Measurements from ENCODE around the gene VAV3. TPM values are rescaled to one million over a fixed set of nuclear protein-coding genes. Genes with fewer than 3 reads are reported as not detected.
"Not testable (repeated sequence)": the region's sequence is repeated elsewhere in the genome, so short reads cannot be mapped to it uniquely, and the experiment has no call there.

Gene VAV3
- total RNA-seq, 1 donor from 2014 or later = 0.12 TPM

- Mint-ChIP-seq H3K4me3 (ENCODE audit: unreplicated experiment) (no peak overlapping the region), H3K36me3 (ENCODE audit: low read depth) (no peaks in the 10 kb centered on the region), H3K9me3 (ENCODE audit: low read depth) (no peaks in the 10 kb centered on the region), H3K4me1 (ENCODE audit: low read depth) (peaks cover 3% of the 10 kb centered on the region), H3K27ac (ENCODE audit: unreplicated experiment) (no peak overlapping the region), H3K27me3 (ENCODE audit: low read depth) (peaks cover 6% of the 10 kb centered on the region)
- DNase-seq (ENCODE audit: low spot score) = no peak
- no peak for TF ChIP-seq CTCF (IDR thresholded peaks at IDR 0.05)
Measured at GRCh38 chr1:107740579-107740978, 224.4 kb downstream of the VAV3 start.

- Mint-ChIP-seq H3K36me3 (ENCODE audit: low read depth) (no peaks in the 10 kb centered on the region), H3K4me3 (ENCODE audit: unreplicated experiment) (no peak overlapping the region)
- TF ChIP-seq CTCF (IDR thresholded peaks at IDR 0.05) = no peak
Measured at GRCh38 chr1:107739651-107740050, 225.3 kb downstream of the VAV3 start.

GRCh38 chr1:107739201-107739600 lies 225.8 kb downstream of the VAV3 start:
- TF ChIP-seq CTCF (IDR thresholded peaks at IDR 0.05) = no peak
- H3K4me3 Mint-ChIP-seq (ENCODE audit: unreplicated experiment) = no peak overlapping the region

More at GRCh38 chr1:107739651-107740050, 225.3 kb downstream of the VAV3 start:
- Mint-ChIP-seq H3K4me1 (ENCODE audit: low read depth) (peaks cover 3% of the 10 kb centered on the region), H3K9me3 (ENCODE audit: low read depth) (peaks cover 2% of the 10 kb centered on the region), H3K27me3 (ENCODE audit: low read depth) (peaks cover 13% of the 10 kb centered on the region), H3K27ac (ENCODE audit: unreplicated experiment) (no peak overlapping the region)
- no peak for DNase-seq (ENCODE audit: low spot score)

GRCh38 chr1:107733401-107733800 lies 231.6 kb downstream of the VAV3 start:
- not testable (repeated sequence) for H3K9me3 Mint-ChIP-seq (ENCODE audit: low read depth); H3K4me3 Mint-ChIP-seq (ENCODE audit: unreplicated experiment); H3K36me3 Mint-ChIP-seq (ENCODE audit: low read depth); DNase-seq (ENCODE audit: low spot score); H3K27ac Mint-ChIP-seq (ENCODE audit: unreplicated experiment); H3K4me1 Mint-ChIP-seq (ENCODE audit: low read depth)
- H3K27me3 Mint-ChIP-seq (ENCODE audit: low read depth) = peaks cover 17% of the 10 kb centered on the region

More at GRCh38 chr1:107739201-107739600, 225.8 kb downstream of the VAV3 start:
- DNase-seq (ENCODE audit: low spot score) = no peak
- Mint-ChIP-seq H3K27ac (ENCODE audit: unreplicated experiment) (no peak overlapping the region), H3K36me3 (ENCODE audit: low read depth) (no peaks in the 10 kb centered on the region), H3K27me3 (ENCODE audit: low read depth) (peaks cover 15% of the 10 kb centered on the region), H3K4me1 (ENCODE audit: low read depth) (peaks cover 3% of the 10 kb centered on the region), H3K9me3 (ENCODE audit: low read depth) (peaks cover 5% of the 10 kb centered on the region)

- DNase-seq (ENCODE audit: low spot score) = no peak
- Mint-ChIP-seq H3K4me3 (ENCODE audit: unreplicated experiment) (no peak overlapping the region), H3K27ac (ENCODE audit: unreplicated experiment) (no peak overlapping the region), H3K9me3 (ENCODE audit: low read depth) (no peaks in the 10 kb centered on the region), H3K4me1 (ENCODE audit: low read depth) (no peaks in the 10 kb centered on the region), H3K27me3 (ENCODE audit: low read depth) (peaks cover 2% of the 10 kb centered on the region), H3K36me3 (ENCODE audit: low read depth) (no peaks in the 10 kb centered on the region)
- TF ChIP-seq CTCF (IDR thresholded peaks at IDR 0.05) = no peak
Measured at GRCh38 chr1:107727866-107728265, 237.1 kb downstream of the VAV3 start.

- Mint-ChIP-seq H3K27ac (ENCODE audit: unreplicated experiment) (no peak overlapping the region), H3K9me3 (ENCODE audit: low read depth) (no peaks in the 10 kb centered on the region), H3K4me3 (ENCODE audit: unreplicated experiment) (no peak overlapping the region), H3K36me3 (ENCODE audit: low read depth) (no peaks in the 10 kb centered on the region), H3K27me3 (ENCODE audit: low read depth) (peaks cover 2% of the 10 kb centered on the region), H3K4me1 (ENCODE audit: low read depth) (no peaks in the 10 kb centered on the region)
- no peak for TF ChIP-seq CTCF (IDR thresholded peaks at IDR 0.05)
- DNase-seq (ENCODE audit: low spot score) = no peak
Measured at GRCh38 chr1:107726860-107727259, 238.1 kb downstream of the VAV3 start.
